ENCODE results near the gene CPVL. TPM values are rescaled to one million over a fixed set of nuclear protein-coding genes. Genes with fewer than 3 reads are reported as not detected.
A peak's percentile ranks its signal among the peaks of the same experiment; 100 is the strongest.

The CPVL gene
- total RNA-seq, 1 donor from 2014 or later, result 56.6 TPM

DNA sequence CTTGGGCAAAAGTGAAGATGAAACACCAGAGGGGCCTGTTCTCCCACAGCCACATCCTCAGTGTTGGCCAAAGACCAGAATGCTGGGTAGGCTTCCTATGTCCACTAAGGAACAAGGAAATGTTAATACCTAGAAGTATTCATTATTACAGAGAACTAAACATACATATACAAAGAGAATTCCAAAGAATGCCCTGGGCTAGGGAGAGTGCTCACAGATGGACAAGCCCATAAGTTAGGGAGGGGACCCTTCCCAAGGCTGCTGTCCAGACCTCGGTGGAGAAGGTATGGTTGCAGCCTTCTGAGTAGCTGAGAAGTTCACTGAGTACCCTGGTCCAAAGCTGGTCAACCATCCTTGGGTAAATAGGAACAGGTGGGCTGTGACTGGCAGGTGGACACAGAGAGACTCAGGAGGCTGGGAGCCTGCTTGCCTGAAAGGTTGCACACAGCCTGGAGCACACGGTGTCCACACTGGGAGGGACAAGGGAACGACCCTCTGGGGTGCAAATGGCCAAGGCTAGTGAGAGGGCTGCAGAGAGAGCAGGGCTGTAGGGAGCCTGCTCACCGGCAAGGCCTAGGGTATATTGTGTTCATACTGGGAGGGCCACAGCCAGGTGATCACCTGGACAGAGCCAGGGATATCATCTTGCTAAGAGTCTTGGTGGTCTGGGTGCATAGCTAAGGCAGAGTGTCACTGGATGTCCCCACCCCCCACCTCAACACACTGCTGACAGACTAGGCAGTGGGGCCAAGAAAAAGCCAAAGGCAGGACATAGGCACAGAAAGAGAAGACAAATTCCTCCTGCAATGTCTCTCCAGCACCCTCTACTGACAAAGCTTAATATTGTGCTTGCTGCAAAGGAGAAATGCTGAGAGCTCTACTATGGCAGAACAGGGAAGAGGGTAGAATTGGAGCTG, 40.3 kb downstream of the CPVL start:
- no peak overlapping the region for H3K4me2 ChIP-seq
- H3K4me1 ChIP-seq, result no peaks in the 10 kb centered on the region
- no peaks in the 10 kb centered on the region for H3K36me3 ChIP-seq
- Mint-ChIP-seq H3K4me3 (no peak overlapping the region), H3K4me1 (peaks cover 16% of the 10 kb centered on the region), H3K27ac (peak overlapping the region; percentile 92), H3K9me3 (peaks cover 5% of the 10 kb centered on the region), H3K36me3 (peaks cover 4% of the 10 kb centered on the region), H3K27me3 (ENCODE audit: insufficient read depth, low read depth) (no peaks in the 10 kb centered on the region)
- no peak overlapping the region for H3K27ac ChIP-seq
- H3K9ac ChIP-seq, result no peak overlapping the region
- no peaks in the 10 kb centered on the region for H3K27me3 ChIP-seq
- DNase-seq (ENCODE audit: low spot score), result peak; percentile 77
- no peak overlapping the region for H2AFZ ChIP-seq (replicated peaks)
- H3K4me3 ChIP-seq, result no peak overlapping the region
- H3F3A ChIP-seq (ENCODE audit: low read depth), result no peaks in the 10 kb centered on the region
- H3K9me3 ChIP-seq (ENCODE audit: low read depth), result no peaks in the 10 kb centered on the region
- H3K79me2 ChIP-seq (ENCODE audit: low read depth), result no peaks in the 10 kb centered on the region
- TF ChIP-seq, protein P1, sequence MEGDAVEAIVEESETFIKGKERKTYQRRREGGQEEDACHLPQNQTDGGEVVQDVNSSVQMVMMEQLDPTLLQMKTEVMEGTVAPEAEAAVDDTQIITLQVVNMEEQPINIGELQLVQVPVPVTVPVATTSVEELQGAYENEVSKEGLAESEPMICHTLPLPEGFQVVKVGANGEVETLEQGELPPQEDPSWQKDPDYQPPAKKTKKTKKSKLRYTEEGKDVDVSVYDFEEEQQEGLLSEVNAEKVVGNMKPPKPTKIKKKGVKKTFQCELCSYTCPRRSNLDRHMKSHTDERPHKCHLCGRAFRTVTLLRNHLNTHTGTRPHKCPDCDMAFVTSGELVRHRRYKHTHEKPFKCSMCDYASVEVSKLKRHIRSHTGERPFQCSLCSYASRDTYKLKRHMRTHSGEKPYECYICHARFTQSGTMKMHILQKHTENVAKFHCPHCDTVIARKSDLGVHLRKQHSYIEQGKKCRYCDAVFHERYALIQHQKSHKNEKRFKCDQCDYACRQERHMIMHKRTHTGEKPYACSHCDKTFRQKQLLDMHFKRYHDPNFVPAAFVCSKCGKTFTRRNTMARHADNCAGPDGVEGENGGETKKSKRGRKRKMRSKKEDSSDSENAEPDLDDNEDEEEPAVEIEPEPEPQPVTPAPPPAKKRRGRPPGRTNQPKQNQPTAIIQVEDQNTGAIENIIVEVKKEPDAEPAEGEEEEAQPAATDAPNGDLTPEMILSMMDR (IDR thresholded peaks at IDR 0.05), result peak; percentile 81
- TF ChIP-seq EZH2phosphoT487 (IDR thresholded peaks at IDR 0.05), result no peak
- TF ChIP-seq EZH2 (IDR thresholded peaks at IDR 0.05), result no peak
- H4K20me1 ChIP-seq (ENCODE audit: low read depth), result no peaks in the 10 kb centered on the region

DNA sequence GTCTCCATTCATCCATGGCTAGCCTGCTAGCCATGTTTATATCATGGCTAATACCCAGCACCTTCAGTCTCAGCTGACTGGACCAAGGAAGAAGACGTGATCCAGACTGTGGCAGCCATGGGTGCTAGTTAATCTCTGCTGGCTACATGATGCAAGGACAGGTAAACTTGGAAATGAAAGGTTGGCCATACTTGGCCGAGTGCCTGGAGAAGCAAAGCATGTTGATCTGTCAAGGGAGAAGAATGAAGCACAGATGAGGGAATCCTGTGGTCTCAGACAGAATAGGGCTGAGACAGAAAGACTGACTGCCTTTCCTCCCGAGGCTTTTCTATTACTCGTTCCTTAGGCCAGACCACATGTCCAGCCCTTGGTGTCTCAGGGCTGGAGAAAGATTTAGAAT, 41.1 kb downstream of the CPVL start:
- no peaks in the 10 kb centered on the region for H3K4me1 ChIP-seq
- H3K4me1 Mint-ChIP-seq, result peaks cover 21% of the 10 kb centered on the region
- H3K4me2 ChIP-seq, result no peak overlapping the region

DNA sequence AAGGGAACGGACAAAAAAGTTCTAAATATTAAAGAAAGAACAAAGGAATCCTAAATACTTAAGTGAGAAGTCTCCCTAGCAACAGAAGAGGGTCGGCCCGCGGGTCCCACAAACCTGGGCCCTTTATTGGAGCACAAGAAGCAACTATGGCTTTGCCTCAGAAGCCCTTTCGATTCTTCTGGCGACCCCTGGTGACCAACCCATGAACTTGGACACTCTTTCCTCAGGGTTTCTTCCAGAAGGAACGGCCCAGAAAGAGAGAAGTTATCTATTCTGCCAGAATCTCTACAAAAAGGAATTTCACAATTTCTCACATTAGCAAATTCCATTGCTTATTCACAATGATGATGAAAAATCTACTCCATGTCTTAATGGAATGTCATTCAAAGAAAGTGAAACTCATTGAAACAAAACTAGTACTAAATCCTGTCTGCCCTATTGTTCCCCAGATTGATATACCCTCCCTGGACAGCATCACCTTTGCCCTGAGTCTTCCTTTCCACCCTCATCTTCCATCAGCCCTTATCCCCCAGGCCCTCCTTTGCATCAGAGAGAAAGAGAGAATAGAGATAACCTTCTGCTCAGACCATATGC, 43.7 kb downstream of the CPVL start:
- Mint-ChIP-seq H3K4me3 (no peak overlapping the region), H3K36me3 (no peaks in the 10 kb centered on the region), H3K9me3 (no peaks in the 10 kb centered on the region), H3K27me3 (ENCODE audit: insufficient read depth, low read depth) (peaks cover 2% of the 10 kb centered on the region), H3K4me1 (peaks cover 21% of the 10 kb centered on the region), H3K27ac (peak overlapping the region; percentile 17)
- no peak overlapping the region for H3K4me2 ChIP-seq
- no peaks in the 10 kb centered on the region for H3K4me1 ChIP-seq
- no peak for TF ChIP-seq EZH2phosphoT487 (IDR thresholded peaks at IDR 0.05)
- TF ChIP-seq, protein P1 (IDR thresholded peaks at IDR 0.05), result peak; percentile 70
- TF ChIP-seq EZH2 (IDR thresholded peaks at IDR 0.05), result no peak
- H3K9ac ChIP-seq, result no peak overlapping the region
- H3F3A ChIP-seq (ENCODE audit: low read depth), result no peaks in the 10 kb centered on the region
- H3K4me3 ChIP-seq, result no peak overlapping the region
- H3K27me3 ChIP-seq, result no peaks in the 10 kb centered on the region
- DNase-seq (ENCODE audit: low spot score), result peak; percentile 69
- no peak overlapping the region for H2AFZ ChIP-seq (replicated peaks)
- no peaks in the 10 kb centered on the region for H3K36me3 ChIP-seq
- H3K9me3 ChIP-seq (ENCODE audit: low read depth), result no peaks in the 10 kb centered on the region
- H4K20me1 ChIP-seq (ENCODE audit: low read depth), result no peaks in the 10 kb centered on the region
- H3K79me2 ChIP-seq (ENCODE audit: low read depth), result no peaks in the 10 kb centered on the region
- H3K27ac ChIP-seq, result no peak overlapping the region

More for the DNA sequence above, 41.1 kb downstream of the CPVL start:
- no peaks in the 10 kb centered on the region for H3K9me3 ChIP-seq (ENCODE audit: low read depth)
- Mint-ChIP-seq H3K9me3 (no peaks in the 10 kb centered on the region), H3K36me3 (no peaks in the 10 kb centered on the region), H3K27ac (peak overlapping the region; percentile 31), H3K4me3 (no peak overlapping the region), H3K27me3 (ENCODE audit: insufficient read depth, low read depth) (peaks cover 2% of the 10 kb centered on the region)
- no peak overlapping the region for H2AFZ ChIP-seq (replicated peaks)
- H3K9ac ChIP-seq, result no peak overlapping the region
- no peaks in the 10 kb centered on the region for H3F3A ChIP-seq (ENCODE audit: low read depth)
- no peaks in the 10 kb centered on the region for H4K20me1 ChIP-seq (ENCODE audit: low read depth)
- no peaks in the 10 kb centered on the region for H3K27me3 ChIP-seq
- no peaks in the 10 kb centered on the region for H3K36me3 ChIP-seq
- DNase-seq (ENCODE audit: low spot score), result no peak
- no peaks in the 10 kb centered on the region for H3K79me2 ChIP-seq (ENCODE audit: low read depth)
- H3K27ac ChIP-seq, result no peak overlapping the region
- no peak overlapping the region for H3K4me3 ChIP-seq
- TF ChIP-seq EZH2 (IDR thresholded peaks at IDR 0.05) (no peak), EZH2phosphoT487 (IDR thresholded peaks at IDR 0.05) (no peak)
- TF ChIP-seq, protein P1 (IDR thresholded peaks at IDR 0.05), result no peak

All from neural progenitor cell (in vitro differentiated cells).